ENCODE data around the gene ERVFRD-1.

ERVFRD-1 gene

DNA sequence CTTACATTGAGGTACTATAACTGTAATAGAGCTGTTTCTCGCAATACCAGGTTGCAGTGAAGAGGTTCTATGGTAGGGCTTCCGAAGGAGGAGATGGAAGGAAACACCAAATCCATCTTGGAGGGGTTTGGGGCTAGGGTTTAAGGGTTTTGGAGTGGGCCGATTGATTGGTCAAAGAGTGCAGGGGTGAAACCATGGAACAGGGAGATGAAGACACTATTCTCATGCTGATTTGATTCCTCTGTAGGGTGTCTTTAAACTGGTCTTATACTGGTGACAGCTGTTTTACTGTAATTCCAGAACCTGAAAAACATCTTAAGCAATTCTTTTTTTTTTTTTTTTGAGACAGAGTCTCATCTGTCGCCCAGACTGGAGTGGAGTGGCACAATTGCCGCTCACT is 10.1 kb downstream of the ERVFRD-1 start:
- Histone ChIP-seq H3K9ac (ENCODE audit: low read length) (no peak overlapping the region), H2AFZ (ENCODE audit: low read length) (no peak overlapping the region), H3K4me3 (ENCODE audit: low read length) (no peak overlapping the region), H3K27ac (ENCODE audit: low read length) (no peak overlapping the region), H3K4me1 (ENCODE audit: low read length) (no peaks in the 10 kb centered on the region), H3F3A (ENCODE audit: insufficient read depth, low read length) (no peaks in the 10 kb centered on the region), H4K20me1 (ENCODE audit: insufficient read depth, low read length) (no peaks in the 10 kb centered on the region), H3K36me3 (replicated peaks; ENCODE audit: insufficient read depth, low read length) (no peaks in the 10 kb centered on the region; the same call in 1 of the 2 replicates), H3K9me2 (replicated peaks; ENCODE audit: insufficient read depth, low read length) (no peaks in the 10 kb centered on the region), H3K27me3 (replicated peaks; ENCODE audit: insufficient read depth, low read length) (no peaks in the 10 kb centered on the region), H3K4me2 (ENCODE audit: low read depth, low read length) (no peak overlapping the region), H3K79me2 (ENCODE audit: low read length) (peaks cover 100% of the 10 kb centered on the region), H3K9me3 (replicated peaks; ENCODE audit: insufficient read depth, low read length) (no peaks in the 10 kb centered on the region)
- TF ChIP-seq CTCF (IDR thresholded peaks at IDR 0.05; ENCODE audit: low read length) (no peak), EZH2phosphoT487 (IDR thresholded peaks at IDR 0.05; ENCODE audit: low read length) (no peak), EZH2 (optimal IDR thresholded peaks at IDR 0.05; ENCODE audit: low read depth, low read length) (no peak)
- no peak for DNase-seq

DNA sequence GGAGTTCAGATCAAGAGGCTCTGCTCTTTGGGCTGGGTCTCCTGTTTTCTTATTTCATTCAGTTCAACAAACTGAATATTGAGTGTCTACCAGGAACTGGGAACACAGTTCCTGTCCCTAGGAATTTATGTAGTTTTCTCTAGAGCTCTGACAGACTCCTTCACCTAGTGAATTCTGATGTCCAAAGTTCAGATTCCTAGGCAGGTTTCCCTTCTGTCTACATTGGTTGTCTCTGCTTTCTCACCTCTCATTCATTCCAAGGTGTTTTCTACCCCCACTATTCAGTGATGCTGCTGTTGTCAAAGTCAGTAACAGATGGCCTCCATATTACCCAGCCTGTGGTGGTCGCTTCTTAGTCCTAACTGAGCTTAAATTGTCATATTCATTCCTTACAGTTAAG is 13.5 kb downstream of the ERVFRD-1 start:
- H3K79me2 ChIP-seq (ENCODE audit: low read length): peaks cover 88% of the 10 kb centered on the region
- H3K4me1 ChIP-seq (ENCODE audit: low read length): peaks cover 9% of the 10 kb centered on the region
- no peak overlapping the region for H3K27ac ChIP-seq (ENCODE audit: low read length)
- no peak for TF ChIP-seq EZH2 (optimal IDR thresholded peaks at IDR 0.05; ENCODE audit: low read depth, low read length)
- no peak overlapping the region for H2AFZ ChIP-seq (ENCODE audit: low read length)
- no peaks in the 10 kb centered on the region for H4K20me1 ChIP-seq (ENCODE audit: insufficient read depth, low read length)
- peaks cover 19% of the 10 kb centered on the region for H3F3A ChIP-seq (ENCODE audit: insufficient read depth, low read length)
- no peaks in the 10 kb centered on the region for H3K9me2 ChIP-seq (replicated peaks; ENCODE audit: insufficient read depth, low read length)
- no peak overlapping the region for H3K4me2 ChIP-seq (ENCODE audit: low read depth, low read length)
- no peaks in the 10 kb centered on the region for H3K9me3 ChIP-seq (replicated peaks; ENCODE audit: insufficient read depth, low read length)
- H3K4me3 ChIP-seq (ENCODE audit: low read length): no peak overlapping the region
- no peak for DNase-seq
- no peaks in the 10 kb centered on the region; the same call in 1 of the 2 replicates for H3K36me3 ChIP-seq (replicated peaks; ENCODE audit: insufficient read depth, low read length)
- no peaks in the 10 kb centered on the region for H3K27me3 ChIP-seq (replicated peaks; ENCODE audit: insufficient read depth, low read length)
- H3K9ac ChIP-seq (ENCODE audit: low read length): no peak overlapping the region

DNA sequence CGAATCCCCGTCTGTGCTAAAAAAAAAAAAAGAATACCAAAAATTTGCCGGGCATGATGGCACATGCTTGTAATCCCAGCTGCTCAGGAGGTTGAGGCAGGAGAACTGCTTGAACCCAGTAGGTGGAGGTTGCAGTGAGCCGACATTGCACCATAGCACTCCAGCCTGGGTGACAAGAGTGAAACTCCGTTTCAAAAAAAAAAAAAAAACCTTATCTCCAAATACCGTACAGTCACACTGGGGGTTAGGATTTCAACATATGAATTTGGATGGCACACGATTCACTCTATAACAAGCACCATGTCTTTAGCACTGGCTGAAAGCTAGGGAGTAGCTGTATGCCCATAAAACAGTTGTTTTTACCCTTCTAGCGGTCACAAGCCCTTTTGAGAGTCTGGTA is 14.0 kb downstream of the ERVFRD-1 start:
- Histone ChIP-seq H3K9me3 (replicated peaks; ENCODE audit: insufficient read depth, low read length) (no peaks in the 10 kb centered on the region), H3K36me3 (replicated peaks; ENCODE audit: insufficient read depth, low read length) (no peaks in the 10 kb centered on the region; the same call in 1 of the 2 replicates), H3K9ac (ENCODE audit: low read length) (no peak overlapping the region), H3F3A (ENCODE audit: insufficient read depth, low read length) (peaks cover 24% of the 10 kb centered on the region), H3K9me2 (replicated peaks; ENCODE audit: insufficient read depth, low read length) (no peaks in the 10 kb centered on the region), H3K79me2 (ENCODE audit: low read length) (peaks cover 83% of the 10 kb centered on the region), H3K4me1 (ENCODE audit: low read length) (peaks cover 14% of the 10 kb centered on the region), H3K27me3 (replicated peaks; ENCODE audit: insufficient read depth, low read length) (no peaks in the 10 kb centered on the region), H3K4me2 (ENCODE audit: low read depth, low read length) (no peak overlapping the region), H3K27ac (ENCODE audit: low read length) (no peak overlapping the region), H2AFZ (ENCODE audit: low read length) (no peak overlapping the region), H4K20me1 (ENCODE audit: insufficient read depth, low read length) (no peaks in the 10 kb centered on the region), H3K4me3 (ENCODE audit: low read length) (no peak overlapping the region)
- TF ChIP-seq CTCF (IDR thresholded peaks at IDR 0.05; ENCODE audit: low read length): no peak
- TF ChIP-seq EZH2 (optimal IDR thresholded peaks at IDR 0.05; ENCODE audit: low read depth, low read length): no peak
- TF ChIP-seq EZH2phosphoT487 (IDR thresholded peaks at IDR 0.05; ENCODE audit: low read length): no peak
- DNase-seq: no peak

DNA sequence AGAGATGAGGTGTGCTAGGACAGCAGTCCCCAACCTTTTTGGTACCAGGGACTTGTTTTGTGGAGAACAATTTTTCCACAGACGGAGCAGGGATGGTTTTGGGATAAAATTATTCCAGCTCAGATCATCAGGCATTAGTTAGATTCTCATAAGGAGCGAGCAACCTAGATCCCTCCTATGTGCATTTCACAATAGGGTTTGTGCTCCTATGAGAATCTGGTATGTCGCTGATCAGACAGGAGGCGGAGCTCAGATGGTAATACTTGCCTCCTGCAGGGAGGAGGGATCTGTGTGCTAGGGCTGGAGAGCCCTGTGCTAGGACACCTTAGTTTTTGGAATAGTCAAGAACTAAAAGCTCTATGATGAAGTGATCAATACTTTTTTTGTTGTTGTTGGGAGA is 15.4 kb downstream of the ERVFRD-1 start:
- no peaks in the 10 kb centered on the region for H4K20me1 ChIP-seq (ENCODE audit: insufficient read depth, low read length)
- no peak overlapping the region for H3K9ac ChIP-seq (ENCODE audit: low read length)
- H3K9me3 ChIP-seq (replicated peaks; ENCODE audit: insufficient read depth, low read length): no peaks in the 10 kb centered on the region
- no peak overlapping the region for H3K27ac ChIP-seq (ENCODE audit: low read length)
- peaks cover 21% of the 10 kb centered on the region for H3K4me1 ChIP-seq (ENCODE audit: low read length)
- H3K9me2 ChIP-seq (replicated peaks; ENCODE audit: insufficient read depth, low read length): no peaks in the 10 kb centered on the region
- peaks cover 26% of the 10 kb centered on the region for H3F3A ChIP-seq (ENCODE audit: insufficient read depth, low read length)
- no peak for DNase-seq
- H3K36me3 ChIP-seq (replicated peaks; ENCODE audit: insufficient read depth, low read length): no peaks in the 10 kb centered on the region; the same call in 1 of the 2 replicates
- H3K4me3 ChIP-seq (ENCODE audit: low read length): no peak overlapping the region
- H3K27me3 ChIP-seq (replicated peaks; ENCODE audit: insufficient read depth, low read length): no peaks in the 10 kb centered on the region
- peak overlapping the region; percentile 92; the same call in 1 of the 2 replicates for H3K4me2 ChIP-seq (ENCODE audit: low read depth, low read length)
- no peak for TF ChIP-seq EZH2phosphoT487 (IDR thresholded peaks at IDR 0.05; ENCODE audit: low read length)
- no peak for TF ChIP-seq EZH2 (optimal IDR thresholded peaks at IDR 0.05; ENCODE audit: low read depth, low read length)
- TF ChIP-seq CTCF (IDR thresholded peaks at IDR 0.05; ENCODE audit: low read length): no peak
- H3K79me2 ChIP-seq (ENCODE audit: low read length): peaks cover 69% of the 10 kb centered on the region
- no peak overlapping the region for H2AFZ ChIP-seq (ENCODE audit: low read length)

All from MM.1S (cell line).